ENCODE measurements around the gene CCDC107. TPM values are rescaled to one million over a fixed set of nuclear protein-coding genes. Genes with fewer than 3 reads are reported as not detected.
A peak's percentile ranks its signal among the peaks of the same experiment; 100 is the strongest.

The CCDC107 gene
- total and polyA plus RNA-seq, 2 of the 13 experiments (the other 11 are each of a cell fraction or from before 2014, with no cell fraction given): 7.1 to 15.2 TPM

- TF ChIP-seq HIC2 (CRISPR knock-in tag; IDR thresholded peaks at IDR 0.05; ENCODE audit: low read depth) (0 out of 2 replicates have a peak, but pooled peaks have one; percentile 51), ZNF703 (CRISPR knock-in tag; IDR thresholded peaks at IDR 0.05; ENCODE audit: borderline replicate concordance) (0 out of 2 replicates have a peak, but pooled peaks have one; percentile 28), ZNF557 (CRISPR knock-in tag; IDR thresholded peaks at IDR 0.05) (no peak; the same call in 1 of the 2 replicates), ZNF441 (CRISPR knock-in tag; IDR thresholded peaks at IDR 0.05; ENCODE audit: borderline replicate concordance) (peak; percentile 76; the same call in 1 of the 2 replicates), ZNF766 (CRISPR knock-in tag; IDR thresholded peaks at IDR 0.05; ENCODE audit: borderline replicate concordance) (no peak), ARNT2 (CRISPR knock-in tag; IDR thresholded peaks at IDR 0.05; ENCODE audit: low read depth) (no peak; the same call in 1 of the 2 replicates), NFIB (CRISPR knock-in tag; IDR thresholded peaks at IDR 0.05; ENCODE audit: borderline replicate concordance) (no peak), TERF1 (CRISPR knock-in tag; IDR thresholded peaks at IDR 0.05) (no peak), DMTF1 (CRISPR knock-in tag; IDR thresholded peaks at IDR 0.05) (0 out of 2 replicates have a peak, but pooled peaks have one; percentile 45), HOXA3 (CRISPR knock-in tag; IDR thresholded peaks at IDR 0.05) (peak; percentile 57; the same call in 1 of the 2 replicates), ZUFSP (CRISPR knock-in tag; IDR thresholded peaks at IDR 0.05; ENCODE audit: borderline replicate concordance) (no peak), ZNF589 (CRISPR knock-in tag; conservative IDR thresholded peaks at IDR 0.05) (no peak), KAT2B (IDR thresholded peaks at IDR 0.05; ENCODE audit: borderline replicate concordance, low read depth, low read length) (no peak), KMT2A (CRISPR knock-in tag; IDR thresholded peaks at IDR 0.05) (no peak), SRY (CRISPR knock-in tag; IDR thresholded peaks at IDR 0.05) (peak; percentile 57; the same call in 1 of the 2 replicates), POLR2A (IDR thresholded peaks at IDR 0.05; ENCODE audit: insufficient read depth in 1 of 2, low read depth in 2 of 2, low read length in 2 of 2) (peak in 1 of 2 experiments; percentile 84; a peak in 2 of 4 replicates), ZSCAN25 (CRISPR knock-in tag; IDR thresholded peaks at IDR 0.05) (no peak), ZBTB49 (CRISPR knock-in tag; IDR thresholded peaks at IDR 0.05; ENCODE audit: borderline replicate concordance) (no peak; the same call in 1 of the 2 replicates)
Measured at GRCh38 chr9:35658137-35658967, at the start of gene CCDC107 (continued).
